Measurements from ENCODE around the gene MAP3K2. TPM values are rescaled to one million over a fixed set of nuclear protein-coding genes. Genes with fewer than 3 reads are reported as not detected.

The MAP3K2 gene
- total and polyA plus RNA-seq, 10 of the 15 experiments (the other 5 are each of a cell fraction or from before 2014, with no cell fraction given) = 2.7 to 39.6 (median 16.1) TPM

GRCh38 chr2:127360242-127360641, 27.5 kb downstream of the MAP3K2 start:
- no peak for TF ChIP-seq IRF4 (IDR thresholded peaks at IDR 0.05; ENCODE audit: low read depth, low read length)
- no peak for TF ChIP-seq MYC (IDR thresholded peaks at IDR 0.05; ENCODE audit: insufficient read depth, insufficient read length, insufficient replicate concordance, low read length, severe bottlenecking)
- TF ChIP-seq ELK1 (IDR thresholded peaks at IDR 0.05; ENCODE audit: low read depth, low read length) = no peak
- no peak for TF ChIP-seq ZNF217 (IDR thresholded peaks at IDR 0.05)
- H3K9me3 ChIP-seq (replicated peaks; ENCODE audit: control insufficient read depth, insufficient read depth, low read length) = no peaks in the 10 kb centered on the region
- peaks cover 34% of the 10 kb centered on the region for H3K79me2 ChIP-seq (ENCODE audit: control insufficient read depth, insufficient read depth, low read length)
- in situ Hi-C loops (cut with MboI) (no loop called here), intact Hi-C loops (cut with micrococcal nuclease; ENCODE audit: unreplicated experiment) (no loop called here)
- no peak overlapping the region for H3K4me3 ChIP-seq
- no peak overlapping the region for H3K9ac ChIP-seq (ENCODE audit: control insufficient read depth, insufficient read depth, low read length)
- no peaks in the 10 kb centered on the region for H4K20me1 ChIP-seq (ENCODE audit: control insufficient read depth, insufficient read depth)
- WGBS (ENCODE audit: insufficient coverage, insufficient replicate concordance, low lambda C conversion rate, missing lambda C conversion rate) = 100% methylated on average over 2 of the region's 2 CpGs
- BruUV-seq (replicated peaks) = no TSS peak
- no peak overlapping the region for H2AFZ ChIP-seq (ENCODE audit: control insufficient read depth, low read depth, low read length)
- POLR2A ChIA-PET = no interaction called here
- DNase-seq (ENCODE audit: low read depth, low spot score) (no peak), ATAC-seq (no peak), FAIRE-seq (no peak)
- H3K4me1 ChIP-seq (ENCODE audit: control insufficient read depth, insufficient read depth, low read length) = no peaks in the 10 kb centered on the region
- CTCF ChIA-PET = no interaction called here
- RAD21 ChIA-PET (ENCODE audit: unreplicated experiment) = no interaction called here
- H3K27ac ChIP-seq (ENCODE audit: control insufficient read depth, insufficient read depth) = no peak overlapping the region
- H3K4me2 ChIP-seq (ENCODE audit: control insufficient read depth, insufficient read depth) = no peak overlapping the region
- SMC1A ChIA-PET (ENCODE audit: uncharacterized antibody, unreplicated experiment) = interaction anchor here (1.1 kb wide), 1 partner anchor 119 kb away, joined by 3 read pairs; no protein-coding TSS in a partner anchor
- no peaks in the 10 kb centered on the region for H3K36me3 ChIP-seq (ENCODE audit: control insufficient read depth in 2 of 2, insufficient read depth in 2 of 2, low read length in 1 of 2)
- no peaks in the 10 kb centered on the region for H3K27me3 ChIP-seq (replicated peaks in 1 of 2; ENCODE audit: control insufficient read depth in 2 of 2, insufficient read depth in 2 of 2, low read length in 1 of 2)

GRCh38 chr2:127359520-127359919, 28.3 kb downstream of the MAP3K2 start:
- Histone ChIP-seq H2AFZ (ENCODE audit: control insufficient read depth, low read depth, low read length) (no peak overlapping the region), H3K4me1 (ENCODE audit: control insufficient read depth, insufficient read depth, low read length) (no peaks in the 10 kb centered on the region), H3K4me3 (no peak overlapping the region), H4K20me1 (ENCODE audit: control insufficient read depth, insufficient read depth) (no peaks in the 10 kb centered on the region), H3K36me3 (ENCODE audit: control insufficient read depth in 2 of 2, insufficient read depth in 2 of 2, low read length in 1 of 2) (no peaks in the 10 kb centered on the region), H3K4me2 (ENCODE audit: control insufficient read depth, insufficient read depth) (no peak overlapping the region), H3K27me3 (replicated peaks in 1 of 2; ENCODE audit: control insufficient read depth in 2 of 2, insufficient read depth in 2 of 2, low read length in 1 of 2) (no peaks in the 10 kb centered on the region), H3K79me2 (ENCODE audit: control insufficient read depth, insufficient read depth, low read length) (peaks cover 38% of the 10 kb centered on the region), H3K9ac (ENCODE audit: control insufficient read depth, insufficient read depth, low read length) (no peak overlapping the region), H3K9me3 (replicated peaks; ENCODE audit: control insufficient read depth, insufficient read depth, low read length) (no peaks in the 10 kb centered on the region), H3K27ac (ENCODE audit: control insufficient read depth, insufficient read depth) (no peak overlapping the region)
- CTCF ChIA-PET = no interaction called here
- 62% methylated on average over 5 of the region's 5 CpGs for WGBS (ENCODE audit: insufficient coverage, insufficient replicate concordance, low lambda C conversion rate, missing lambda C conversion rate)
- in situ Hi-C loops (cut with MboI) = no loop called here
- intact Hi-C loops (cut with micrococcal nuclease; ENCODE audit: unreplicated experiment) = loop anchor here (5.0 kb wide), 1 partner anchor 93 kb away; no protein-coding TSS in a partner anchor
- no peak for TF ChIP-seq ESRRA (IDR thresholded peaks at IDR 0.05; ENCODE audit: low read length)
- no peak for TF ChIP-seq PBX3 (IDR thresholded peaks at IDR 0.05; ENCODE audit: insufficient replicate concordance, low read depth, low read length)
- no peak for TF ChIP-seq CBFB (IDR thresholded peaks at IDR 0.05; ENCODE audit: low read depth)
- RAD21 ChIA-PET (ENCODE audit: unreplicated experiment) = no interaction called here
- no peak for FAIRE-seq
- ATAC-seq = no peak
- SMC1A ChIA-PET (ENCODE audit: uncharacterized antibody, unreplicated experiment) = no interaction called here
- no TSS peak for BruUV-seq (replicated peaks)
- POLR2A ChIA-PET = no interaction called here
- DNase-seq (ENCODE audit: low read depth, low spot score) = no peak
